COR-L47 (cell line): Measurements from ENCODE around the gene SLC22A12.

ENCODE experiments used
- DNase-seq: peaks from one replicate; lab custom pipeline; 2025; lab: John Stamatoyannopoulos, UW

Gene SLC22A12

GRCh38 chr11:64650923-64651523 lies 60.0 kb downstream of the SLC22A12 start:
- DNase-seq = no peak
